ENCODE results near the gene PNPLA6. TPM values are rescaled to one million over a fixed set of nuclear protein-coding genes. Genes with fewer than 3 reads are reported as not detected.

PNPLA6 gene
- total RNA-seq, 1 experiment from 2014 or later = 176 TPM

GRCh38 chr19:7492142-7492541 is 43.4 kb upstream of the PNPLA6 start:
- DNase-seq (ENCODE audit: low read depth, low spot score) = no peak
- ChIA-PET POLR2A (no interaction called here), CTCF (no interaction called here)
- in situ Hi-C loops (cut with HindIII; ENCODE audit: low pct_unique_long_range_greater_than_20kb, low sequenced_read_pairs) (no loop called here), intact Hi-C loops (cut with micrococcal nuclease; ENCODE audit: unreplicated experiment) (no loop called here)
- no peak for ATAC-seq
- Histone ChIP-seq H3K27me3 (ENCODE audit: control insufficient read depth, insufficient read depth, low read length) (no peaks in the 10 kb centered on the region), H3K9me3 (ENCODE audit: control insufficient read depth, insufficient read depth, low read depth, low read length) (no peaks in the 10 kb centered on the region), H3K36me3 (ENCODE audit: control insufficient read depth, insufficient read depth, low read length) (no peaks in the 10 kb centered on the region), H3K4me3 (ENCODE audit: low read depth in 2 of 2, low read length in 2 of 2) (no peak overlapping the region), H3K27ac (ENCODE audit: low read length) (no peak overlapping the region), H3K4me1 (ENCODE audit: control insufficient read depth, insufficient read depth, low read length) (peaks cover 6% of the 10 kb centered on the region)
- BruUV-seq (replicated peaks) = no TSS peak
- TF ChIP-seq POLR2AphosphoS5 (IDR thresholded peaks at IDR 0.05; ENCODE audit: low read depth, low read length) (no peak), TCF7L2 (IDR thresholded peaks at IDR 0.05; ENCODE audit: low read depth, low read length) (no peak), SIN3A (IDR thresholded peaks at IDR 0.05; ENCODE audit: borderline replicate concordance, insufficient read depth, low read depth, low read length) (no peak)
- TF ChIP-seq, protein P1, sequence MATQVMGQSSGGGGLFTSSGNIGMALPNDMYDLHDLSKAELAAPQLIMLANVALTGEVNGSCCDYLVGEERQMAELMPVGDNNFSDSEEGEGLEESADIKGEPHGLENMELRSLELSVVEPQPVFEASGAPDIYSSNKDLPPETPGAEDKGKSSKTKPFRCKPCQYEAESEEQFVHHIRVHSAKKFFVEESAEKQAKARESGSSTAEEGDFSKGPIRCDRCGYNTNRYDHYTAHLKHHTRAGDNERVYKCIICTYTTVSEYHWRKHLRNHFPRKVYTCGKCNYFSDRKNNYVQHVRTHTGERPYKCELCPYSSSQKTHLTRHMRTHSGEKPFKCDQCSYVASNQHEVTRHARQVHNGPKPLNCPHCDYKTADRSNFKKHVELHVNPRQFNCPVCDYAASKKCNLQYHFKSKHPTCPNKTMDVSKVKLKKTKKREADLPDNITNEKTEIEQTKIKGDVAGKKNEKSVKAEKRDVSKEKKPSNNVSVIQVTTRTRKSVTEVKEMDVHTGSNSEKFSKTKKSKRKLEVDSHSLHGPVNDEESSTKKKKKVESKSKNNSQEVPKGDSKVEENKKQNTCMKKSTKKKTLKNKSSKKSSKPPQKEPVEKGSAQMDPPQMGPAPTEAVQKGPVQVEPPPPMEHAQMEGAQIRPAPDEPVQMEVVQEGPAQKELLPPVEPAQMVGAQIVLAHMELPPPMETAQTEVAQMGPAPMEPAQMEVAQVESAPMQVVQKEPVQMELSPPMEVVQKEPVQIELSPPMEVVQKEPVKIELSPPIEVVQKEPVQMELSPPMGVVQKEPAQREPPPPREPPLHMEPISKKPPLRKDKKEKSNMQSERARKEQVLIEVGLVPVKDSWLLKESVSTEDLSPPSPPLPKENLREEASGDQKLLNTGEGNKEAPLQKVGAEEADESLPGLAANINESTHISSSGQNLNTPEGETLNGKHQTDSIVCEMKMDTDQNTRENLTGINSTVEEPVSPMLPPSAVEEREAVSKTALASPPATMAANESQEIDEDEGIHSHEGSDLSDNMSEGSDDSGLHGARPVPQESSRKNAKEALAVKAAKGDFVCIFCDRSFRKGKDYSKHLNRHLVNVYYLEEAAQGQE (IDR thresholded peaks at IDR 0.05; ENCODE audit: insufficient read depth in 1 of 2, low read depth in 2 of 2, low read length in 1 of 2) = no peak

DNA sequence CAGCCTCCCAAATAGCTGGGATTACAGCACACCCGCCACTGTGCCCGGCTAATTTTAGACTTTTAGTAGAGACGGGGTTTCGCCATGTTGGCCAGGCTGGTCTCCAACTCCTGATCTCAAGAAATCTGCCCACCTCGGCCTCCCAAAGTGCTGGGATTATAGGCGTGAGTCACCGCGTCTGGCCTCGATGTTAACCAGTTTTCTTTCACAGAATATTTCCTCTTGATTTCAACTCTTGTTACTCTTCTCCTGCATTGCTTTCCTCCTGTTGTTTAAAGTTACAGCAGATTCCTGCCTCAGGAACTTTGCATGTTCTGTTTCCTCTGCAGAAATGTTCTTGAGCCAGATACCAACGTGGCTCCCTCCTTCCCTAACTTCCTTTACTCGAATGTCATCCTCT is 43.0 kb upstream of the PNPLA6 start:
- Histone ChIP-seq H3K9me3 (ENCODE audit: control insufficient read depth, insufficient read depth, low read depth, low read length) (no peaks in the 10 kb centered on the region), H3K36me3 (ENCODE audit: control insufficient read depth, insufficient read depth, low read length) (no peaks in the 10 kb centered on the region), H3K4me1 (ENCODE audit: control insufficient read depth, insufficient read depth, low read length) (peaks cover 6% of the 10 kb centered on the region), H3K27me3 (ENCODE audit: control insufficient read depth, insufficient read depth, low read length) (no peaks in the 10 kb centered on the region), H3K27ac (ENCODE audit: low read length) (no peak overlapping the region), H3K4me3 (ENCODE audit: low read depth in 2 of 2, low read length in 2 of 2) (no peak overlapping the region)
- in situ Hi-C loops (cut with HindIII; ENCODE audit: low pct_unique_long_range_greater_than_20kb, low sequenced_read_pairs) = no loop called here
- TF ChIP-seq, protein P1 (IDR thresholded peaks at IDR 0.05; ENCODE audit: insufficient read depth in 1 of 2, low read depth in 2 of 2, low read length in 1 of 2) = no peak
- TF ChIP-seq CTCF (IDR thresholded peaks at IDR 0.05) = no peak
- TF ChIP-seq SIN3A (IDR thresholded peaks at IDR 0.05; ENCODE audit: borderline replicate concordance, insufficient read depth, low read depth, low read length) = no peak
- TF ChIP-seq POLR2AphosphoS5 (IDR thresholded peaks at IDR 0.05; ENCODE audit: low read depth, low read length) = no peak
- TF ChIP-seq TCF7L2 (IDR thresholded peaks at IDR 0.05; ENCODE audit: low read depth, low read length) = no peak
- intact Hi-C loops (cut with micrococcal nuclease; ENCODE audit: unreplicated experiment) = no loop called here
- ChIA-PET POLR2A (no interaction called here), CTCF (no interaction called here)
- no peak for DNase-seq (ENCODE audit: low read depth, low spot score)
- no TSS peak for BruUV-seq (replicated peaks)
- no peak for ATAC-seq

Measured in Panc1 (cell line).